ENCODE data around the gene ANKHD1.
A peak's percentile ranks its signal among the peaks of the same experiment; 100 is the strongest.

The ANKHD1 gene

DNA sequence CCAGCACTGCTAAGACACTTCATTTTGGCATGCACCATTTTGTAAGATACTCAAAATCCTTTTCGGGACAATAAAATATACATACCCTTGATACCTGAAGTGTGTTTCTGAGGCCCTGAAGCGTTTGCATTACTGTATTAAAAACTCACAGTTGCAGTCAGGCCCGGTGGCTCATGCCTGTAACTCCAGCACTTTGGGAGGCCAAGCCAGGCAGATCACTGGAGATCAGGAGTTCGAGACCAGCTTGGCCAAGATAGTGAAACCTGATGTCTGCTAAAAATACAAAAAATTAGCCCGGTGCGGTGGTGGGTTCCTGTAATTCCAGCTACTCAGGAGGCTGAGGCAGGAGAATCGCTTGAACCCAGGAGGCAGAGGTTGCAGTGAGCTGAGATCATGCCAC, 143.4 kb downstream of the ANKHD1 start:
- DNase-seq (ENCODE audit: low read depth) = no peak

DNA sequence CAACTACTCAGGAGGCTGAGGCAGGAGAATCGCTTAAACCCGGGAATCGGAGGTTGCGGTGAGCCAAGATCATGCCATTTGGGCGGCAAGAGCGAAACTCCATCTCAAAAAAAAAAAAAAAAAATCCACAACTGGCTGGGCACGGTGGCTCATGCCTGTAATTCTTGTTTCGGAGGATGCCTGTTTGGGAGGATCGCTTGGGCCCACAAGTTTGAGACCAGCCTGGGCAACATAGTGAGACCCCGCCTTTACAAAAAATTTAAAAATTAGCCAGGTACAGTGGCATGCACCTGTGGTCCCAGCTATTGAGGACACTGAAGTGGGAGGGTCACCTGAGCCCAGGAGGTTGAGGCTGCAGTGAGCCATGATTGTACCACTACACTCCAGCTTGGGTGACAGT, 144.0 kb downstream of the ANKHD1 start:
- no peak for DNase-seq (ENCODE audit: low read depth)

DNA sequence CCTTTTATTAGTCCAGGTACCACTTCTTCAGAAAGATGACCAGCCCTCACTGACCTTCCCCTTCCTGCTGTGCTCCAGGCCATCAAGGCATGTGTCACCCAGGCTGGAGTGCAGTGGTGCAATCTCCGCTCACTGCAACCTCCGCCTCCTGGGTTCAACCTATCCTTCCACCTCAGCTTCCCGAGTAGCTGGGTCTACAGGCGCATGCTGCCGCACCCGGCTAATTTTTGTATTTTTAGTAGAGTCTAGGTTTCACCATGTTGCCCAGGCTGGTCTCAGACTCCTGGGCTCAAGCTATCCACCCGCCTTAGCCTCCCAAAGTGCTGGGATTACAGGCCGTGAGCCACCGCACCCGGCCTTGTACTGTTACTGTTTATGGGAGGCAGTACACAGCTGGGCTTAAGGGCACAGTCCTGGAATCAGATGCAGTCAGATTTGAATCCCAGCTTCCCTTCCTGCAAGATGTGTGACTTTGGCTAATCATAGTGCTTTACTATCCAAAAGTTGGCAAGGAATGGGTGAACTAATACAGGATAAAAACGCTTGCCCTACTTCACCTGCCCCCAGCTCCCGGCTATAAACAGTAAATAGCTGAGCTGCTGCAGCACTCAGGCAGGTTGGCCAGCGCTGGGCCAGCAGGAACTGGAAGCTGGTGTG, 145.3 kb downstream of the ANKHD1 start:
- no peak for DNase-seq (ENCODE audit: low read depth)

DNA sequence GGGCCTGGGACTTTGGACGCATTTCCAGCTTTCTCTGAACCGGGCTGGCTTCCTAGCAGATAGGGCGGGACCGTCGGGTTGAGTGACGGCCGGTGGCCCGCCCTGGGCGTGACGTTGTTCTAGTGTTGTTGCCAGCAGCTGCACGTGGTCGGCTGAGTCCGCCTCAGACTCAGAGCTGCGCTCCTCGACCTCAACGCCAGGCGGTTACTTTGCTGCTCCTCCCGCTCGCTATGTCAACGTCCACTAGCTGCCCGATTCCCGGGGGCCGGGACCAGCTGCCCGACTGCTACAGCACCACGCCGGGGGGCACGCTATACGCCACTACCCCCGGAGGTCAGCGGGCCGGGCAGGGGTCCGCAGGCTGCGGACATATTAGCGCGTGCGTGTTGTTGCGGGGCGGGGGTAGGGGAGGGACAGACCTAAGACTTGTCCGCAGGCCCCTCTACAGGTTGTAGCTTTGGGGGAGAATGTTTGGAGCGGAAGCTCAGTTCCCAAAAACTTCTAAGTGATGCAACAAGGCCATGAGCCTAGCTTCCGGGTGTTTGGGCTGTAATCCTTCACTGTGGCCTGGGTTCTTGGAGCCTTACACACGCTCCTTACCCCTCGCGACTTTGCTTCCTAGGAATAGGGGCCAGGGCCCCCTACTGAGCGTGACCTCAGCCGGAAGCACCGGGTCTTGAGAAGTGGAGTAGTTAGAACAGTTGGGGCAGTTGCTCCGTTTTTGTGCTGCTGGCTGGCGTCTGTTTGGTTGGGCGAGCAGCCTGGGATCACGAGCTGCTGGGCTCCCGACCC, 146.1 kb downstream of the ANKHD1 start, which contains the start of gene EIF4EBP3:
Gene EIF4EBP3 (plus strand): TSS at position 155 of the 792 bp plus-strand sequence. CDS start 76 bp downstream, at position 231.
- DNase-seq (ENCODE audit: low read depth) = peak; percentile 71

DNA sequence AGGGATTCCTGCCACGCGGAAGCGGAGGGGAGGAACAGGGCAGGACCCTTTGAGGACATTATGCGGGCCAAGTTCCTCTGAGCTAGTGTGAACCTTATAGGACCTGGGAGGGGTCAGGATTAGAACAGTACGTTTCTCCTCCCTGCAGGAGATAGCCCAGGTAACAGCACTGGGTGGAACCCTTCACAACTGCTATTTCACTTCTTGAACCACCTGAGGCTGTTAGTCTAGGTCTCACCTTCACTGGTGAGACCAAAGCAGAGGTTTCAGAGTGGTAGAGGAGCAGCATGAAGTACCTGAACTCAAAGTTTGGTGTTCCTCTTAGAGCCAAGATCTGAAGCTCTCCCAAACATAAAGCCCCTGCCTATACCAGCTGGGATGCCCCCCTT, 146.7 kb downstream of the ANKHD1 start:
- DNase-seq (ENCODE audit: low read depth) = no peak

DNA sequence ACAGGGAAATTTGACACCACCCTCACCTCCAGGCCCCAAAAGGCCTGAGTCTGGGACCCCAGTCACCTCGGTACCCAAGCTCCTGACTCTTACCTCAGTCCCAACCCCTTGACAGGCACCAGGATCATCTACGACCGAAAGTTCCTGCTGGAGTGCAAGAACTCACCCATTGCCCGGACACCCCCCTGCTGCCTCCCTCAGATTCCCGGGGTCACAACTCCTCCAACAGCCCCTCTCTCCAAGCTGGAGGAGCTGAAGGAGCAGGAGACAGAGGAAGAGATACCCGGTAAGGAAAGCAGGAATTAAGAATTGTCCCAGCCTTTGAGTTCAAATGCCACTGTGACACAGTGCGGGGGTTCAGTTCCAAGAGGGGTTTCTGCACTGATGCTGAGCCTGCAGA, 147.2 kb downstream of the ANKHD1 start:
- no peak for DNase-seq (ENCODE audit: low read depth)

DNA sequence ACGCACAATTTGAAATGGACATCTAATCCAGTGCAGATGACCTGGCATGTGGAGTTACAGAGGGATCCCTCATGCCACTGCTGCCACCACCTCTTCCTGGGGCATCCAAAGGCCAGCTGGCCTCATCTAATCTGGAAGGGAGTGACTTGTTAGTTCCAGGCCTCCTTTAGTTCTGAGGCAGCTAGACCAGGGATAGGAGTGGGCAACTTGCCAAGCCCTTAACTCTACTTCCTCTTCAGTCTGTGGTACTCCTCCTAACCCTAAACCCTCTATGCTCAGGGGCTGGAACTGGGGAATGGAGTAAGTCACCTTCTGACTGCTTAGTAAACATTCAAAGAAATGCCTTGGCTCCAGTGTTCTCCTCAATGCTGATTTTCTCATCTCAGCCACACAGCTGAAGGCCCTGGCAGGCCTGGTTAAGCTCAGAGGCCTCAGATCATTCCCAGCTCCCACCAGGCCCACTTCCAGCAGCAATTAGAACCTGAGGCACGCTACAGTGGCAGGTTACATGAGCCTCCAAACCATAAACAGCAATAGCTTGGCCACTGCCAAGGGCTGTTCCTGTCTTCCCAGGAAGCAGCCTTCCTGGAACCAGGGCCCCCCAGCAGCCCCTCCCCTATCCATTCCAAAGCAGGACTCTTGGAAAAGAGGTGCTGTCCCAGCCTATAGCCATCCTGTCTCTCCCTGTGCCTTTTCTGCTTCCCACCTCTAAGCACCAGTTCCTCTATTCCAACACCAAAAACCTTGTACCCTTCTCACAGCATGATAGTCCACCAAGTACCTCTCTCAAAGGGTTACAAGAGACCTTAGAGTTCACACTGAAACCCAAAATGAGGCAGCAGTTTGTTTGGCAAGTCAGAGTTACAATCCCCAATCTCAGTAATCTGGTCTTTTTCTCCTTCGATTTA, 147.9 kb downstream of the ANKHD1 start:
- DNase-seq (ENCODE audit: low read depth) = no peak

DNA sequence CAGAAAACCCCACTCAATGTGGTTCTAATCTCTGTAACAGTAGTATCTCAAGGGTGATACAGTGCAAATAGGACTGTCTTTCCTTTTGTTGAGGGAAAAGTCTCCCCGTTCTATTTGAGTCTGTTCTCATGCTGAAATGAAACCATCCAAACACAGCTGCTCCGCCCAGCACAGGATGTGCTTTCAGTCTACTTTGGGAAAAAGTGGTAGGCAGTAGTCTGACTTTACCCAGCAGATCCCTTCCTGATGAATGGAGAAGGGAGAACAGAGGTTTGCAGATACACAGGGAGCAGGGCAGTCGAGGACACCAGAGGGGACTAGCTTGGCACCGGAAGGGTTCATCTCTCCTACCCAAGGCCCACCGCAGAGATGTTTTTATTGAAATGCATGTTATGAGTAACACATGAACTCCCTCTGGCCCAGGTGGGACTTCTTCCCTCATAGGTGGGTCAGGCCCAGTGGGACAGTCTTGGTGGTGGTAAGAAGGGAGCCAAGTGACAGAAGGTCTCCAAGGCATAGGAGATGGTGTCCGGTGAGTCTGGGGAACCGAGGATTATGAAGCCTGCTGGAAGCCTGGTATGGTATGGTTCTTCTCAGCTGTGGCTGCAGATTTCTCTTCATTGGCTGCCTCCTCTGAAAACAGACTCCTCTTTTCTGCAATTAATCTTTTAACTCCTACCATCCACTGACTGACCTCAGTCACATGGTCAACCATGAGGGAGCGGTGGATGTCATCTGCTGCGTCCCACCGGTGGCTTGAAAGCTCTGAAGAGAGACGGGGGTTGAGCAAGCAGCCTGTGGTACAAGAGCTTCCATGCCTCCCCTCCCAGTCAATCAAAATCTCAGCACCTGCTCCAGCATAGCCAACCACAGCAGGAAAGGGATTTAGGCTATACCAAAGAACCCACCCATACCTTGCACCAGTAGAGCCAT, 148.8 kb downstream of the ANKHD1 start:
- DNase-seq (ENCODE audit: low read depth) = no peak

DNA sequence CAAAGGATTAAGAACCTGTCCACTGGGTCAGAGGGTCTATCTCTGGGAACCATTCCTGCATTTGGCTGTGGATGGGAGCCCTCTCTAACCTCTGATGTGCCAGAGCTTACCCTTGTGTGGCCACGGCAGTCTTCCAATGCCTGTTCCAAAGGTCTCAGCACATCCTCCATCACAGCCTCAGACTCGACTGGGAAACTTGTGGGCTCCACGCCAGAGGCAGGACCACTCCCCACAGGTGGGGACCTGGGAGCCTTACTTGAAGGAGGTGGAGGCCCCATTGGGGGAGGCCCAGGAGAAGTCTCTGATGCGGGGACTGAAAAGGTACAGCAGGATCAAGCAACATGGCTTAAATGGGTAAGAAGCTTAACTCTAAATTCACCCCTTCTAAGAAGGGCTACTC, 150.2 kb downstream of the ANKHD1 start:
- DNase-seq (ENCODE audit: low read depth) = no peak

DNA sequence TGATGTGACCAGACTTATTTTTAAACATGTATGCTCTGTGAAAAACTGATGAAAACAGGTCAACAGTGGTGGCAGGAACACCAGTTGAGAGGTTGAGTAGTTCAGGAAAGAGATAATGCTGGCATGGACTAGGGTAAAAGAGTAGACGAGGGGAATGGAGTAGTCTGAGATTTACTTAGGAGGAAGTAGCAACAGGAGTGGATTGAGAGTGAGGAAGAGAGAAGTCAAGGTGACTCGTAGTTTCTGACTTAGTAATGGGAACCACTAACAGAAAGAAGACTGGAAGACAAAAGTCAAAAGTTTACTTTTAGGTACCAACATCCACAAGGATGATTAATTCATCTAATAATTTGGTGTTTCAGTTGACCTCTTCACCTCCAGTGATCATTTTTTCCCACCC, 152.0 kb downstream of the ANKHD1 start:
- no peak for DNase-seq (ENCODE audit: low read depth)

DNA sequence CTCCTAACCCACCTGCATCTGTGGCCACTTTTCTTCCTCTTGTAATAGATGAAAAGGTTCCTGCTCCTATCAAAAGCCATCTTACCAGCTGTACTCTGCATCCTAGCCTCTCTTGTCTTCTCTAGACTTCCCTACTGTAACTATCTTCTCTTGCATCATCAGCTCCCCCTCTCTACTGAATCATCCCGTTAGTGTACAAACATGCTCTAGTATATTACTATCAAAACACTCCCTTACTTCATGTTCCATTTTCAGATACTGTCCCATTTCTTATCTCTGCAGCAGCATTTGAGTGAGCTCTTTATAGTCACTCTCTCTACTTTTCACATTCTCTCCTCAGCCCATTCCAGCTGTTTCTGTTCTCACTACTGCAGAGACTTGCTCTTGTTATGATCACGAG, 152.8 kb downstream of the ANKHD1 start:
- no peak for DNase-seq (ENCODE audit: low read depth)

DNA sequence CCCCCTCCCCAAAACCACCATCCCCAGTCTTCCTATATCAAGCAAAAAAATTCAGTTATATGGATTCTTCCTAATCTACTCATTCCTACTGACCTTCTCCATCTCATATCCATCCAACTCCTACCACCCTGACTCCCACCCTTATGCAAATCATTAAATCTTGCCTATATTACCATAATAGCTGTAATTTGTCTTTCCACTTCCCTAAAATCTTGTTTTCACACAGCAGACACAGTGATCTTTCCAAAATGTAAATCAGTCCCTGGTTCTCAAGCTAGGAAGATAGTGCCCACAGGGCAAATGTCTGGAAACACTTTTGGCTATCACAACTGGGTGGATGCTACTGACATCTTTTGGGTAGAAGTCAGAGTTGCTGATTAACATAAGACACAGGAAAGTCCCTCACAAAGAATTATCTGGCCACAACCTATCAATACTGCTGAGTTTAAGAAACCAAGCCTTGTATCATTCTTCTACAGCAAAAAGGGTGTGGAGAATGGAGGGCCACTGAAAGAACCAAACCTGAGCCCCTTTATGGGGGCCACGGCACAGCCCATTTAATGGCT, 154.2 kb downstream of the ANKHD1 start:
- no peak for DNase-seq (ENCODE audit: low read depth)

DNA sequence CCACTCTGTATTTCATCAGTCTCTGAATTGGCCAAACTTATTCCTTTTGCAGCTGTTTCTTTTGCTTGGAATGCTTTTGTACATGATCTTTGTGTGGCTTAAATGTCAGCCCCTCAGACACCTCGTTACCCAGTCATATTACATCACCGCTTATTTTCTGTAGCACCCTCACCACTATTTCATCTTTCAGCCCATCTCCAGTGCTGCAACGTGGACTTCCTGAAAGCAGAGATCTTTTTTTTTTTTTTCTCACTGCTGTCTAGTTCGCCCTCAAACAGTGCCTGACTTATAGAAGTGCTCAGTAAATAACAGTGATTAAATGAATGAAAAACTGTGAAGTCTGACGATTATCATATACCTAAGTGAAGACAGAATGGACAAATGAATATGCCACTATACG, 154.8 kb downstream of the ANKHD1 start:
- DNase-seq (ENCODE audit: low read depth) = no peak

DNA sequence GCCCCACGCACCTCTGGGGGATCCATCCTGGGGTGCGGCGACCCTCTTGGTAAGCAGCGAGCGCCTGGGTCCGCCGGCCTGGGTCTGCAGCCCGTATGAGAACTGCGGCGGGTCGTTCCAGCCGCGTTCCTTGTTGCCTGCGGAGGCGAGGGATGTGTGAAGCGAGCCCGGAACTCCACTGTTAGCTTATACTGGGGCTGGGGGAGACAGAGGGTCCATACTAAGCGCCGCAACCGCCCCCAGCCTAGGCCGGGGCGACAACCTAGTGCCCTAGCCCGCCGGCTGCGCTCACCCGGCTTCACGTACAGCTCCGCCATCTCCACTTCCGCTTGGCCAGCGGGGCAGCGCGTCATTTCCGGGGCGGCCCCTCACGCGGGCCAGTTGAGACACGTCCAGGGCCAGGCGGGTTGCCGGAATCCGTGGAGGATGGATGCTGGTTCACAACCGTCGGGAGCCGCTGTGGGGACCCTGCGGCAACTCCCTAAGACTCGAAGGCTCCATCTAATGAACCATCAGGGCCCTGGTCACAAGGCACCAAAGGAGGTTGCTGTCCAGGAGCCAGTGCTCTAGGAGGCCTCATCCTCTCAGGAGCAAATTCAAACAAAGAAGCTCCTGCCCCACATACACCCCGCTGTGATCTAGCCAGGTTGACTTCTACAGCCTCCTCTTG, 155.6 kb downstream of the ANKHD1 start, which contains the start of gene SRA1:
Gene SRA1 (minus strand): TSS at position 338 of the 670 bp plus-strand sequence. CDS start 21 bp downstream, at position 317.
- DNase-seq (ENCODE audit: low read depth) = peak; percentile 72

DNA sequence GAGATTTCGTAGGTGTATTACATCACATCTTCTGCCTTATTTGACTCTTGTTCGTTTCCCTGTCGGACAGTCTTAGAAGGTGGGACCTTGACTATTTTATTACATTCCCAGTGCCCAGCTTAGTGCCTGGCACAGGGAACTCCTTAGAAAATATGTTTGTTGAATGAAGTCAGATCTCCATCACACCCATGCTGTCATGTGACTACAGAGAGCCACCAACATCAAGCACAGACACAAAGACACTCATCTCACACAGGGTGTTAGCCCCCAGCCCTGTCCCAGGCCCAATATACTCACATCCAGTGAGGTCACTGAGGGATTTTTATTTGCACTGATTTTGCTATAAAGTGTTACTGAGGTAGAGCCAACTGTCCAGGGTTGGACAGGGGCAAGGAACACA, 156.3 kb downstream of the ANKHD1 start:
- no peak for DNase-seq (ENCODE audit: low read depth)

DNA sequence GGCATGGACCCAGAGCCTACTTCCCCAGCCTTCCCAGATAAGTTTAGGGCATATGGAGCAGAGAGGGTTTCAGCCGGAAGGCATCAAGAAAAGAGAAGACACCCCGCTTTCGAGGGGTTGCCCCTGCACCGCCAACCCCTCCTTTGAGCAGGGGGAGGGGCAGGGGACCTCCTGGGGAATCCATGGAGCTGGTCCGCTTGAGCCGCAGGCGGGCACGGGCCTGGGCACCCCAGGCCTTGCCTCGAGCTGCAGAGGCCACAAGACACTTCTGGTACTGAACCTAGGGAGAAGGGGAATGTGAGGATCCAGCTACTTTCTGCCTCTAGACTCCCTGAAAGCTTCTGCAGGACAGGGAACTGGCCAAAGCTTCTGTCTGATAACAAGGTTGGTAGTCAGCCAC, 156.9 kb downstream of the ANKHD1 start:
- no peak for DNase-seq (ENCODE audit: low read depth)

DNA sequence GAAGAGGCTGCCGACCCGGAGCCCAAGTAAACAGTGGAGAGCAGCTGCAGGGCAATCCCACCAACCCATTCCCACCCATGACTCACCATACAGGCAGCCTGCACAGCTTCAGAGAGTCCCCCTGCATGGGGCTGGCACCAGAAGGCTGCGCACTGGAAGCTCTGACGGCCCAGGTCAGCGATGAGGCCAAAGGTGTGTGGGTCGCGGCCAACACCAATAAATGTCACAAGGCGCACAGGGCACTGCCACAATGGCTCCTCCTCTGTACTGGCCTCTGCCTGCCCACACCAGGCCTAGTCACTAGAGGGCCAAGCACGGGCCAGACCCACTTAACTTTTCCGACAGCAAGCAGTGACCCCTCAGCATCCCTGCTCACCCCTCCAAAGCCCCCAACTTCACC, 158.6 kb downstream of the ANKHD1 start:
- no peak for DNase-seq (ENCODE audit: low read depth)

DNA sequence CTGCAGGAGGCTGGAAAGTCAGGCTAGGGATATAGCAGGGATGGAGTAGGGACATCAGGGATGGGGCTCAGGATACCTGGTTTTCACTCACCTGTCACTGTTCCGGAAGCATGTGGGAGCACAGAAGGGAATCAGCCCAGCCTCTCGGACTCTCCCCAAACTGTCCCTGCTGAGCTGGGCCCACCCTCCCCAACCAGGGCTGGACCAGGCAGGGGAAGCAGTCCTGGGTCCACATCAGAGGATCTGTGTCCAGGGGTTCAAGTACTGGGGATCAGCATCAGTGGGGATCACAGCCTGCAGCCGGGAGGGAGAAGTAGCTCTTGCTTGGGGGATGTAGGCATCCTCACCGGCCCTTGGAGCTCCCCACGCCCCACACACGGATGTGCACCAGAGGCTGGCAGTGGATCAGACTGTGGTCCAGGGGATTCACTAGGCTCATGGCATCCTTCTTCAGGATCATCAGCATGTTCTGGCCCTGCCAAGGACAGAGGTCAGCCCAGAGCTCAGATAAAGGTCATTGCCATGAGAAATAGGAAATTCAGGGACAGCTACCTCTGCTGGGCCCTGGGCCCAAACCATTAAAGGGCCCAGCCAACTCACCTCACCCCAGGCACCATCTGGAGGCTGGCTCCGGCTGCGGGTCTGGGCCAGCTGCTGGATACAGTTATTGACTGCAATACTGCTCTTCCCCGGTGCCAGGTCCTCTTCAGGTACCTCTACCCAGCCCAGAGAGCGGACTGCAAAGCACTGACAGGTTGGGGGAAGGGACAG, 160.3 kb downstream of the ANKHD1 start:
- DNase-seq (ENCODE audit: low read depth) = no peak

DNA sequence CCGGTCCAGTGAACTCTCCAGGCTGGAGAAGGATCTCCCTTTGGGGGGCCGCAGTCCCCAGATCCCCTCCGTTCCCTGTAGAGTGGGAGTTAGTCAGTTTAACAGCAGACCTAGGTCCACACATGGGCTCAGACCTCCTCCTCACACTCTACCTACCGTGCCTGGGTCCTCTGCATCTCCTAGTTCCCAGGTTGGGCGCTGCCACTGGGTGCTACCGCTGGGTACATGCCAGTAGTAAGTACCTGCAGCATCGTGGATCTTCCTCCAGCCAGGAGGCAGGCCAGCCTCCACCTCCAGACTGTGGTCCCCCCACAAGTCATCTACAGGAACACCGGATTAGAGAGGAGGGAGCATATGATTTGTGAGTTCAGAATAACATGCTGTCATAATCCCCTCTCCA, 162.0 kb downstream of the ANKHD1 start:
- DNase-seq (ENCODE audit: low read depth) = no peak

All from stimulated activated CD8-positive, alpha-beta memory T cell treated with anti-CD3 and anti-CD28 coated beads, Interleukin-12 subunit alpha, Interleukin-12 subunit beta, amount 100 ng/mL, for 1 hour (primary cell).